Sigmoid colon (tissue), 7 donors: Measurements from ENCODE around the gene DLG1. TPM values are rescaled to one million over a fixed set of nuclear protein-coding genes. Genes with fewer than 3 reads are reported as not detected.
"Not testable (repeated sequence)": the region's sequence is repeated elsewhere in the genome, so short reads cannot be mapped to it uniquely, and the experiment has no call there.

ENCODE experiments used
- DNase-seq: peaks from one replicate; pipeline ENCODE4 v3.0.0-alpha.2; 2019
- H3K27ac ChIP-seq, 4 donors: fragments of 200-600 bp; sonication (generic); one replicate each; pipeline ENCODE4 v1.5.1; 2016 to 2019; ENCODE audit warnings: mild to moderate bottlenecking in 1 of 4
- H3K27me3 ChIP-seq, 3 donors: fragments of 200-600 bp; sonication (generic); one replicate each; pipeline ENCODE4 v1.5.1; 2019; ENCODE audit warnings: mild to moderate bottlenecking in 1 of 3
- H3K36me3 ChIP-seq, 4 donors: fragments of 200-600 bp; sonication (generic); one replicate each; pipeline ENCODE4 v1.5.1; 2016 to 2019
- H3K4me1 ChIP-seq, 4 donors: fragments of 200-600 bp; sonication (generic); one replicate each; pipeline ENCODE4 v1.5.1; 2017 to 2019
- H3K4me3 ChIP-seq, 4 donors: fragments of 200-600 bp; sonication (generic); one replicate each; pipeline ENCODE4 v1.5.1; 2017 to 2019; ENCODE audit warnings: mild to moderate bottlenecking in 2 of 4, moderate library complexity in 1 of 4
- H3K9me3 ChIP-seq, 4 donors: fragments of 200-600 bp in 3 of 4; sonication (generic) in 3 of 4; one replicate each; pipeline versions ENCODE4 v1.5.1 to v1.6.1; 2013 to 2019
- EP300 ChIP-seq, 4 donors: sonication (generic); formaldehyde crosslinking; IDR thresholded peaks; one replicate each; pipeline ENCODE4 v1.6.1; 2017; ENCODE audit warnings: antibody characterized with exemption in 4 of 4
- POLR2A ChIP-seq, 2 donors: fragments of 450-650 bp; IDR thresholded peaks; one replicate each; pipeline ENCODE4 v1.6.1; 2016; ENCODE audit warnings: antibody characterized with exemption in 2 of 2, mild to moderate bottlenecking in 2 of 2, moderate library complexity in 2 of 2
- POLR2AphosphoS5 ChIP-seq, 4 donors: sonication (generic); formaldehyde crosslinking; IDR thresholded peaks; one replicate each; pipeline ENCODE4 v1.6.1; 2017; ENCODE audit warnings: antibody characterized with exemption in 4 of 4
- WGBS, 2 donors: extraction: QIAGEN DNeasy Blood & Tissue Kit; methylation state at CpG; one replicate each; pipeline ENCODE4 v1.1.7; 2013; 5-methylcytosine and 5-hydroxymethylcytosine counted together
- intact Hi-C: fragments of 100-400 bp; cut with DNase I; formaldehyde crosslinking; loops from one replicate; pipeline ENCODE4 v1.15.1; 2023
- polyA plus RNA-seq, 3 donors: library from polyadenylated mRNA; stranded (reverse); fragments of 200-250 nt; gene quantifications; one replicate each; pipeline ENCODE4 v1.2.3, GENCODE V29; 2013
- total RNA-seq, 4 donors: library from RNA; depleted of rRNA; stranded (reverse); fragments of >200 nt; gene quantifications; one replicate each; pipeline ENCODE4 v1.1.0, GENCODE V29; 2016
- TF ChIP-seq, protein P1 (sequence below), 4 experiments: fragments of 450-650 bp in 3 of 4; fragments of 200-600 bp in 1 of 4; IDR thresholded peaks; one replicate each; pipeline ENCODE4 v1.5.1; 2016 to 2019; ENCODE audit warnings: antibody characterized with exemption in 4 of 4, mild to moderate bottlenecking in 3 of 4, moderate library complexity in 2 of 4
- donor health status: healthy with polysubstance abuse.
- donor health status: Bipolar disorder and iron deficiency.
- donor health status: healthy.

The DLG1 gene
- total and polyA plus RNA-seq, 7 donors = 30.6 to 83.7 (median 64.3) TPM

DNA sequence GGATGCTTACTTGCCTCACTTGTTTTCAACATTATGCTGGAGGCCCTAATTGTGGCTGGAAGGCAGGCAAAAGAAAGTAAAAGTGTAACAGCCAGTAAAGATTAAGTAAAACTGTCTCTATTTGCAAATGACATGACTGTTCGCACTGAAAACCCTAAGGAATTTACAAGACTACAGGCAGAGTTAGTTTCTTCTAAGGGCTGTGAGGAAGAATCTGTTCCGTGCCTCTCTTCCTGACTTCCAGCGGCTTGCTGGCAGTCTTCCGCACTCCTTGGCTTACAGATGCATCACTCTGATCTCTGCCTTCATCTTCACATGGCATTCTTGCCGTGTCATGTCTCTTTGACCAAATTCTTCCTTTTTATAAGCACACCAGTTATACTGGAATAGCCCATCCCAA lies 86.1 kb downstream of the DLG1 start:
- no peaks in the 10 kb centered on the region for H3K36me3 ChIP-seq
- H3K27me3 ChIP-seq = no peaks in the 10 kb centered on the region
- intact Hi-C loops = no loop called here
- 94 to 96% methylated on average over 5 of the region's 5 CpGs for WGBS, 2 donors
- H3K4me1 ChIP-seq = peaks cover 0 to 30% (median 20%) of the 10 kb centered on the region in 4 donors
- TF ChIP-seq POLR2A (IDR thresholded peaks at IDR 0.05) (no peak), EP300 (IDR thresholded peaks at IDR 0.05) (no peak), POLR2AphosphoS5 (IDR thresholded peaks at IDR 0.05) (no peak)
- TF ChIP-seq, protein P1, sequence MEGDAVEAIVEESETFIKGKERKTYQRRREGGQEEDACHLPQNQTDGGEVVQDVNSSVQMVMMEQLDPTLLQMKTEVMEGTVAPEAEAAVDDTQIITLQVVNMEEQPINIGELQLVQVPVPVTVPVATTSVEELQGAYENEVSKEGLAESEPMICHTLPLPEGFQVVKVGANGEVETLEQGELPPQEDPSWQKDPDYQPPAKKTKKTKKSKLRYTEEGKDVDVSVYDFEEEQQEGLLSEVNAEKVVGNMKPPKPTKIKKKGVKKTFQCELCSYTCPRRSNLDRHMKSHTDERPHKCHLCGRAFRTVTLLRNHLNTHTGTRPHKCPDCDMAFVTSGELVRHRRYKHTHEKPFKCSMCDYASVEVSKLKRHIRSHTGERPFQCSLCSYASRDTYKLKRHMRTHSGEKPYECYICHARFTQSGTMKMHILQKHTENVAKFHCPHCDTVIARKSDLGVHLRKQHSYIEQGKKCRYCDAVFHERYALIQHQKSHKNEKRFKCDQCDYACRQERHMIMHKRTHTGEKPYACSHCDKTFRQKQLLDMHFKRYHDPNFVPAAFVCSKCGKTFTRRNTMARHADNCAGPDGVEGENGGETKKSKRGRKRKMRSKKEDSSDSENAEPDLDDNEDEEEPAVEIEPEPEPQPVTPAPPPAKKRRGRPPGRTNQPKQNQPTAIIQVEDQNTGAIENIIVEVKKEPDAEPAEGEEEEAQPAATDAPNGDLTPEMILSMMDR (IDR thresholded peaks at IDR 0.05) = no peak
- no peak for DNase-seq
- no peaks in the 10 kb centered on the region for H3K9me3 ChIP-seq
- no peak overlapping the region for H3K27ac ChIP-seq
- no peak overlapping the region for H3K4me3 ChIP-seq

DNA sequence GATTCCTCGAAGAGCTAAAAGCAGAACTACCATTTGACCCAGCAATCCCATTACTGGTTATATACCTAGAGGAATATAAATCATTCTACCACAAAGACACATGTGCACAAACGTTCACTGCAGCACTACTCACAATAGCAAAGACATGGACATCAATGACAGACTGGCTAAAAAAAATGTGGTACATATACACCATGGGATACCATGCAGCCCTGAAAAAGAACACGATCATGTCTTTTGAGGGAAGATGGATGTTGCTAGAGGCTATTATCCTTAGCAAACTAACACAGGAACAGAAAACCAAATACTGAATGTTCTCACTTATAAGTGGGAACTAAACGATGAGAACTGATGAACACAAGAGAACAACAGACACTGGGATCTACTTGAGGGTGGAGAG lies 86.7 kb downstream of the DLG1 start:
- intact Hi-C loops, H3K27me3 ChIP-seq, DNase-seq, H3K27ac ChIP-seq, H3K9me3 ChIP-seq, H3K4me3 ChIP-seq, H3K36me3 ChIP-seq: not testable (repeated sequence)
- 94 to 95% methylated on average over 4 of the region's 4 CpGs for WGBS, 2 donors
- peaks cover 0 to 24% (median 16%) of the 10 kb centered on the region in 4 donors for H3K4me1 ChIP-seq

DNA sequence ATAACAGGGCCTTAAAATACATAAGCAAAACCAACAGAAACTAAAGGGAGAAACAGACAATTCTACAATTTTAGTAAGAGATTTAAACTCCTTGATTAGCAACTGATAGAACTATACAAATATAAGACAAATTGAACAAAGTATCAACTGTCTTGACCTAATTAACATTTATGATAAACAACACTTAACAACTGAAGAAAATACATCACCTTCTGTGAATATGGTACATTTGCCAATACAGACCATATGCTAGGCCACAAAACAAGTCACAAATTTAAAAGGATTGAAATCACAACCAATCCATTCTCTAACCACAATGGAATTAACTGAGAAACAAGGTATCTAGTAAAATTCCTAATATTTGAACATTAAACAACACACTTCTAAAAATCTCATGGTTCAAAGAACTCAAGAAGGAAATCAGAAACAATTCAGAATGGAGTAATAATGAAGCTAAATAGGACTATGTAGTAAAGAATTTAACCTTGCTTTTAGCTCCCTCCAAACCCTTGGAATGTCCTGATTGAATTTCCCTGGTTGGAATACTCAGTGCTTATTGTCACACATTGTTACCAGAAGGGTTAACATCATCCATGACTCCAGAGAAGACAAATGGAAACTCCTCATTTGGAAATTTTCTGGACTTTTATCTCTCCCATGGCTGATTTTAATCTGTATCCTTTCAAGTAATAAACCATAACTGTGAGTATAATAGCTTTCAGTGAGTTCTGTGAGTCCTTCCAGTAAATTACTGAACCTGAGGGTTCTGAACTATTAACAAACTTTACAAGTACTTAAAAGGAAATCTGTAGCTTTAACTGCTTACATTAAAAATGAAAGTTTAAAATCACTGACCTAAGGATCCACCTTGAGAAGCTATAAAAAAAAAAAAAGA lies 88.8 kb downstream of the DLG1 start:
- H3K27ac ChIP-seq = no peak overlapping the region
- H3K27me3 ChIP-seq = no peaks in the 10 kb centered on the region
- intact Hi-C loops = no loop called here
- H3K36me3 ChIP-seq = no peaks in the 10 kb centered on the region
- H3K4me1 ChIP-seq = peaks cover 0 to 15% (median 6%) of the 10 kb centered on the region in 4 donors
- H3K9me3 ChIP-seq = no peaks in the 10 kb centered on the region
- H3K4me3 ChIP-seq = no peak overlapping the region
- no peak for DNase-seq
- TF ChIP-seq POLR2A (IDR thresholded peaks at IDR 0.05) = no peak
- TF ChIP-seq, protein P1 (IDR thresholded peaks at IDR 0.05) = no peak
- TF ChIP-seq EP300 (IDR thresholded peaks at IDR 0.05) = no peak

GRCh38 chr3:197206913-197207312 lies 91.5 kb downstream of the DLG1 start:
- no peak for DNase-seq
- Histone ChIP-seq H3K9me3 (no peaks in the 10 kb centered on the region), H3K27ac (no peak overlapping the region), H3K4me1 (peaks cover 0 to 31% (median 15%) of the 10 kb centered on the region in 4 donors), H3K36me3 (no peaks in the 10 kb centered on the region), H3K4me3 (no peak overlapping the region), H3K27me3 (no peaks in the 10 kb centered on the region)
- intact Hi-C loops = no loop called here
- 92 to 95% methylated on average over 9 of the region's 9 CpGs for WGBS, 2 donors
- TF ChIP-seq EP300 (IDR thresholded peaks at IDR 0.05) = no peak

GRCh38 chr3:197205675-197206074 lies 92.7 kb downstream of the DLG1 start:
- Histone ChIP-seq H3K36me3 (no peaks in the 10 kb centered on the region), H3K27ac (no peak overlapping the region), H3K9me3 (no peaks in the 10 kb centered on the region), H3K4me1 (peaks cover 0 to 31% (median 15%) of the 10 kb centered on the region in 4 donors), H3K27me3 (no peaks in the 10 kb centered on the region), H3K4me3 (no peak overlapping the region)
- WGBS, 2 donors = 90 to 93% methylated on average over 2 of the region's 2 CpGs
- intact Hi-C loops = no loop called here
- no peak for TF ChIP-seq EP300 (IDR thresholded peaks at IDR 0.05)
- TF ChIP-seq, protein P1 (IDR thresholded peaks at IDR 0.05) = no peak
- TF ChIP-seq POLR2AphosphoS5 (IDR thresholded peaks at IDR 0.05) = no peak
- no peak for TF ChIP-seq POLR2A (IDR thresholded peaks at IDR 0.05)
- no peak for DNase-seq
